ENCODE results near the gene EIF3L. TPM values are rescaled to one million over a fixed set of nuclear protein-coding genes. Genes with fewer than 3 reads are reported as not detected.

EIF3L gene
- total and polyA plus RNA-seq, 7 experiments from 2014 or later = 338 to 586 (median 496) TPM

GRCh38 chr22:37898441-37899181, 49.4 kb downstream of the EIF3L start:
- Mint-ChIP-seq H3K36me3 (no peaks in the 10 kb centered on the region), H3K4me1 (peaks cover 12 to 38% (median 25%) of the 10 kb centered on the region in 7 donors), H3K27me3 (no peaks in the 10 kb centered on the region), H3K9me3 (peaks cover 0 to 3% (median 0%) of the 10 kb centered on the region in 11 donors), H3K4me3 (no peak overlapping the region), H3K27ac (peak overlapping the region in 7 of 9 donors; percentile 64 to 87 (median 81))
- no peaks in the 10 kb centered on the region for H3K36me3 ChIP-seq (ENCODE audit: control insufficient read depth in 2 of 3, insufficient read depth in 3 of 3, low read length in 3 of 3)
- DNase-seq (no peak), ATAC-seq (no peak)
- H3K4me3 ChIP-seq (ENCODE audit: low read length) = no peak overlapping the region
- CTCF ChIA-PET = interaction anchor here (0.6 kb wide), 1 partner anchor 99 kb away, joined by 3 read pairs; no protein-coding TSS in a partner anchor
- H3K27me3 ChIP-seq (ENCODE audit: control insufficient read depth in 2 of 2, insufficient read depth in 2 of 2, low read length in 2 of 2) = no peaks in the 10 kb centered on the region
- H3K27ac ChIP-seq (ENCODE audit: low read depth, low read length) = no peak overlapping the region
- H3K9me3 ChIP-seq (ENCODE audit: control insufficient read depth in 2 of 3, low read length in 3 of 3) = no peaks in the 10 kb centered on the region
- H3K4me1 ChIP-seq (ENCODE audit: control insufficient read depth in 2 of 2, insufficient read depth in 2 of 2, low read length in 2 of 2) = peaks cover 13 to 17% of the 10 kb centered on the region in 2 donors
- POLR2A ChIA-PET = interaction anchor here (0.6 to 0.7 kb wide), 2 partner anchors 16 to 509 kb away, joined by 3 to 4 read pairs; no protein-coding TSS in a partner anchor
- intact Hi-C loops (cut with micrococcal nuclease) = loop anchor here in 1 of 2 donors (5.0 kb wide), 1 partner anchor 34 kb away; no protein-coding TSS in a partner anchor

GRCh38 chr22:37904572-37905533, 55.6 kb downstream of the EIF3L start:
- intact Hi-C loops (cut with micrococcal nuclease) = no loop called here
- H3K27me3 Mint-ChIP-seq = no peaks in the 10 kb centered on the region
- Histone ChIP-seq H3K27ac (ENCODE audit: low read depth, low read length) (peak overlapping the region; percentile 64), H3K9me3 (ENCODE audit: control insufficient read depth in 2 of 3, low read length in 3 of 3) (no peaks in the 10 kb centered on the region), H3K27me3 (ENCODE audit: control insufficient read depth in 2 of 2, insufficient read depth in 2 of 2, low read length in 2 of 2) (no peaks in the 10 kb centered on the region), H3K4me1 (ENCODE audit: control insufficient read depth in 2 of 2, insufficient read depth in 2 of 2, low read length in 2 of 2) (peaks cover 0 to 9% of the 10 kb centered on the region in 2 donors), H3K36me3 (ENCODE audit: control insufficient read depth in 2 of 3, insufficient read depth in 3 of 3, low read length in 3 of 3) (no peaks in the 10 kb centered on the region), H3K4me3 (ENCODE audit: low read length) (no peak overlapping the region)
- peak overlapping the region; percentile 67 to 91 (median 80) for H3K4me3 Mint-ChIP-seq
- peak overlapping the region; percentile 62 to 88 (median 85) for H3K27ac Mint-ChIP-seq
- ATAC-seq = peak; percentile 36
- ChIA-PET CTCF (no interaction called here), POLR2A (interaction anchor here (0.7 to 3.6 kb wide), 3 partner anchors 8 to 28 kb away, joined by 3 to 39 read pairs (median 10); no protein-coding TSS in a partner anchor)
- no peaks in the 10 kb centered on the region for H3K9me3 Mint-ChIP-seq
- peaks cover 18 to 33% (median 25%) of the 10 kb centered on the region in 7 donors for H3K4me1 Mint-ChIP-seq
- DNase-seq = no peak
- H3K36me3 Mint-ChIP-seq = peaks cover 0 to 5% (median 0%) of the 10 kb centered on the region in 5 donors

DNA sequence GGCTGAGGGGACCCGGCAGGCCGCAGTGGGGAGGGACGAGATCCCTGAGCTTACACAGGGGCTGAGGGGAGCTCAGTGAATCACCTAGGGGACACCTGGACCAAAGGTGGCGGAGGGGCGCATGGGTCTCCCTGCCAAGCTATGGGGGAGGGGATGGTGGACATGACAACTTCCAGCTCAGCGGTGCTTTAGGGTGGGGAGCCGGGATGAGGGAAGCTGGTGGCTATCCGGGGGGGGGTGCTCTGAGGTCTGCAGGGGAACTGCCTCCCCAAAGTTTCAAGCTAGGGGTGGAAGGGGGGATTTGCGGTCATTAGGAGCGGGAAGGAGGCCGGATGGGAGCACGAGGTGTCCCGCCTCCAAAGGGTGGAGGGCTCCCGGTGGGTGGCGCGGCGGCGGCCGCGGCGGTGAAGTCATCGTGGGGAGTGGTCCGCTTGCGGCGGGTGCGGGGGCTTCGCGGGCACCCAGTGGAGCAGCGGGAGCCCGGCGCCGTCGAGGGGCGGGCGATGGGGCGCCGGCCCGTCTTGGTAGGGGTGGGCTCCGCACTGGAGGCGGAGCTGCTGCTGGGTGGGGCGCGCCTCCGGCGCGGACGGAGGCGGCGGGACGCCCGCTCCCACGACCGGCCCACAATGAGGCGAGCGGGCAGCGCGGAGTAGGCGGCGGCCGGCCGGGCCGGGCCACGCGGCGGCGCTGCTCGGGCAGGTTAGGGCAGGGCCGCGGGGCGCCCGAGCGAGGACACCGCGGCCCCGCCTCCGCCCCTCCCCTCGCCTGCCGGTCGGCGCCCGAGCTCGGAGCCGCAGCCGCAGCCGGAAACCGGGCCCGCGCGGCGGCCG, 56.5 kb downstream of the EIF3L start, which contains the start of gene MICALL1:
TSS of gene MICALL1 (plus strand) at position 764 of the 830 bp plus-strand sequence. CDS start 126 bp downstream, outside the sequence.
- peaks cover 21 to 34% (median 26%) of the 10 kb centered on the region in 7 donors for H3K4me1 Mint-ChIP-seq
- H3K27ac ChIP-seq (ENCODE audit: low read depth, low read length) = peak within 1 kb of the TSS; percentile 72
- ChIA-PET CTCF (interaction anchor here (0.8 to 1.8 kb wide), 3 partner anchors 25 to 48 kb away, joined by 3 to 4 read pairs (median 3); partner anchors contain the start of genes C22orf23 and POLR2F), POLR2A (interaction anchor here (0.6 to 3.6 kb wide), 7 partner anchors 9 to 62 kb away, joined by 3 to 39 read pairs (median 3); partner anchors contain the start of gene ANKRD54)
- peak within 1 kb of the TSS; percentile 47 for H3K4me3 ChIP-seq (ENCODE audit: low read length)
- H3K36me3 ChIP-seq (ENCODE audit: control insufficient read depth in 2 of 3, insufficient read depth in 3 of 3, low read length in 3 of 3) = no peaks in the 10 kb centered on the region
- DNase-seq (peak; percentile 39 to 82 (median 57)), ATAC-seq (peak; percentile 90)
- H3K9me3 ChIP-seq (ENCODE audit: control insufficient read depth in 2 of 3, low read length in 3 of 3) = no peaks in the 10 kb centered on the region
- peak within 1 kb of the TSS; percentile 69 to 92 (median 86) for H3K4me3 Mint-ChIP-seq
- peaks cover 0 to 2% (median 0%) of the 10 kb centered on the region in 11 donors for H3K9me3 Mint-ChIP-seq
- peaks cover 0 to 5% (median 0%) of the 10 kb centered on the region in 5 donors for H3K36me3 Mint-ChIP-seq
- H3K27me3 ChIP-seq (ENCODE audit: control insufficient read depth in 2 of 2, insufficient read depth in 2 of 2, low read length in 2 of 2) = no peaks in the 10 kb centered on the region
- H3K27me3 Mint-ChIP-seq = no peaks in the 10 kb centered on the region
- H3K4me1 ChIP-seq (ENCODE audit: control insufficient read depth in 2 of 2, insufficient read depth in 2 of 2, low read length in 2 of 2) = peaks cover 0 to 9% of the 10 kb centered on the region in 2 donors
- H3K27ac Mint-ChIP-seq = peak within 1 kb of the TSS; percentile 79 to 90 (median 86)
- intact Hi-C loops (cut with micrococcal nuclease) = loop anchor here (1.0 kb wide), 4 partner anchors 9 to 61 kb away; partner anchors contain the start of genes C22orf23 (in 2 of the 2), POLR2F (in 2 of the 2) and ANKRD54 (in 1 of the 2)

DNA sequence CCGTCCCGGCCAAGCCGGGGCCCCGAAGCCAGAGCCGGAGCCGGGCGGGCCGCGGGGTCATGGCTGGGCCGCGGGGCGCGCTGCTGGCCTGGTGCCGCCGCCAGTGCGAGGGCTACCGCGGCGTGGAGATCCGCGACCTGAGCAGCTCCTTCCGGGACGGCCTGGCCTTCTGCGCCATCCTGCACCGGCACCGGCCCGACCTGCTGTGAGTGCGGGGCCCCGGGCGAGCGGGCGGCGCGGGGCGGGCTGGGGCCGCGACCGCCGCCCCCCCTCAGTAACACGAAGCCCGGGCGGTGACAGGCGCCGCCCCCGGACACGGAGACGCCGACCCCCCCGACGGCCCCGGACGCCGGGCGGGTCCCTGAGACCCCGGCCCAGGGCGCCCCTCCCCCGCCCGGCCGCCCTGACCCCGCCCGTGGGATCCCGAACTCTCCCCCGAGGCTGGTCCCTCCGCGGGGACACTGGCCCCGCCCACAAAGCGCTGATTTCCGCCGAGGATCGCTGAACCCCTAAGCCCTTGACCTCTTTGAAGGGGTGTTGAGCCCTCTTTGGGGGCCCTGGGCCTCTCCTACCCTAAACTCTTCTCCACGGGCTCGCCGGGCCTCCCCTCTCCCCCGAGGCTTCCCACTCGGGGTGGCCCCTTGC, 57.3 kb downstream of the EIF3L start:
- H3K4me3 Mint-ChIP-seq = peak overlapping the region; percentile 69 to 92 (median 84)
- H3K27ac ChIP-seq (ENCODE audit: low read depth, low read length) = peak overlapping the region; percentile 72
- H3K27me3 Mint-ChIP-seq = no peaks in the 10 kb centered on the region
- H3K36me3 ChIP-seq (ENCODE audit: control insufficient read depth in 2 of 3, insufficient read depth in 3 of 3, low read length in 3 of 3) = no peaks in the 10 kb centered on the region
- H3K27me3 ChIP-seq (ENCODE audit: control insufficient read depth in 2 of 2, insufficient read depth in 2 of 2, low read length in 2 of 2) = no peaks in the 10 kb centered on the region
- ChIA-PET POLR2A (interaction anchor here (0.7 to 3.6 kb wide), 6 partner anchors 10 to 62 kb away, joined by 3 to 39 read pairs (median 4); partner anchors contain the start of gene ANKRD54), CTCF (interaction anchor here (0.8 to 1.8 kb wide), 4 partner anchors 14 to 47 kb away, joined by 3 to 5 read pairs (median 4); partner anchors contain the start of genes C22orf23 and POLR2F)
- H3K27ac Mint-ChIP-seq = peak overlapping the region; percentile 68 to 90 (median 83)
- H3K9me3 Mint-ChIP-seq = peaks cover 0 to 2% (median 0%) of the 10 kb centered on the region in 11 donors
- peaks cover 0 to 5% (median 0%) of the 10 kb centered on the region in 5 donors for H3K36me3 Mint-ChIP-seq
- H3K9me3 ChIP-seq (ENCODE audit: control insufficient read depth in 2 of 3, low read length in 3 of 3) = no peaks in the 10 kb centered on the region
- H3K4me1 ChIP-seq (ENCODE audit: control insufficient read depth in 2 of 2, insufficient read depth in 2 of 2, low read length in 2 of 2) = peaks cover 0 to 9% of the 10 kb centered on the region in 2 donors
- DNase-seq (peak in 6 of 9 donors; percentile 14 to 63 (median 20)), ATAC-seq (peak; percentile 12)
- H3K4me1 Mint-ChIP-seq = peaks cover 21 to 36% (median 31%) of the 10 kb centered on the region in 7 donors
- intact Hi-C loops (cut with micrococcal nuclease) = loop anchor here (1.0 kb wide), 5 partner anchors 10 to 62 kb away; partner anchors contain the start of genes C22orf23 (in 2 of the 2), POLR2F (in 2 of the 2) and ANKRD54 (in 1 of the 2)
- H3K4me3 ChIP-seq (ENCODE audit: low read length) = peak overlapping the region; percentile 47
